ENCODE results near the gene PDE4D. TPM values are rescaled to one million over a fixed set of nuclear protein-coding genes. Genes with fewer than 3 reads are reported as not detected.

PDE4D gene
- total RNA-seq, 1 donor: 27.7 TPM

GRCh38 chr5:59840200-59840601, 53.3 kb downstream of the PDE4D start:
- no peak for DNase-seq (ENCODE audit: low read depth in 2 of 3, low spot score in 2 of 3)

DNA sequence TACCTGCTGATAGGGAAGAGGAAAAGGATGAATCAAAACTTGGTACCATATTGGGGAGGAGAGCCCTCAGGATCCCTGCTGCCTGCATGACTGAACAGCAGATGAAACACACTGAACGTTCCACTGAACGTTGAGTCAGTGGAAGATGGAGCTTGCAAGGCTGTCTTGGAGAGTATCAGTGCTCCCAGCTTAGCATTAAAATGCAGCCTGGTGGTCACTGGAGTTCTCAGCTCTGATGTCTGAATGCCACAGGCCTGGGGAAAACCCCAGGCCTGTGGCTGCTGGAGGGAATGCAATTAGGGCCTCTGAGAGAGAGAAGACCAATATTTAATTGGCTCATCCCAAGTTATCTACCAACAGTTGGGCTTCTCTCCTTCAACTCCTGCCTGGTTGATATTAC, 54.5 kb downstream of the PDE4D start:
- DNase-seq (ENCODE audit: low read depth in 2 of 3, low spot score in 2 of 3): no peak

GRCh38 chr5:59838067-59838466, 55.5 kb downstream of the PDE4D start:
- DNase-seq (ENCODE audit: low read depth in 2 of 3, low spot score in 2 of 3): no peak

GRCh38 chr5:59837071-59837470, 56.5 kb downstream of the PDE4D start:
- DNase-seq (ENCODE audit: low read depth in 2 of 3, low spot score in 2 of 3): no peak

DNA sequence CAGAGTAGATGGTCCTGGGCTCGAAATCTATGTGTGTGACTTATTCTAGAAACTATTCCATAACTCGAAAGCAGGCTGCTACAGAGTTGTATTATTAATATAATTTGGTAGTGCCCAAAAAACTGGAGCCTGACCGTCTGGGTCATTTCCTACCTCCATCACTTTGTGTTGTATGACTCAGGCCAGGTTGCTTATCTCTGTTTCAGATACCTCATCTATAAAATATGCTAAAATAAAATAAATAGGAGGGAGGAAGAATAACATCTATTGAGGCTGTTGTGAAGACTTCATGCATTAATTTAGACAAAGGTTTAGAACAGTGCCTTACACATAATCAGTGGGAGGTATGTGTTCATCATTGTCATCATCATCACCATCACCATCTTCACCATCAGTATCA, 57.7 kb downstream of the PDE4D start:
- no peak for DNase-seq (ENCODE audit: low read depth in 2 of 3, low spot score in 2 of 3)

DNA sequence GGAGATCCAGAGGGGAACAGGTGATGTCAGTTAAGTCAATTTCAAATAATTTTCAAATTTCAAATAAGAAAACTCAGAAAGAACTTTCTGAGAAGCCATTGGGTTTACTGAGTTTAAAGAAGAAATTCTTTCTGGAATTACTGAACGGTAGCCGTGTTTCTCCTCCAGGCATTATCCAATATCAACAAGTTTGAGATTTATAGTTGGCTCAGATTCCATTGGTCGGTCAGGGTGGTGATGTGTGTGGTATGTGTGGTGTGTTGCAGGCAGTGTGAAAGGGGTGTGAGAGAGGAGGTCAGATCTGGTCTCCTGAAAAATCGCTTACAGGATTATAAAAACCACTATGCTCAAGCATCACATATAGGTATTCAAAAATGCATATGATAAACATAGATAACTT, 60.1 kb downstream of the PDE4D start:
- no peak for DNase-seq (ENCODE audit: low read depth in 2 of 3, low spot score in 2 of 3)

GRCh38 chr5:59832577-59833301, 60.8 kb downstream of the PDE4D start:
- no peak for DNase-seq (ENCODE audit: low read depth in 2 of 3, low spot score in 2 of 3)

- no peak for DNase-seq (ENCODE audit: low read depth in 2 of 3, low spot score in 2 of 3)
Observed at GRCh38 chr5:59831326-59832010, 62.1 kb downstream of the PDE4D start.

DNA sequence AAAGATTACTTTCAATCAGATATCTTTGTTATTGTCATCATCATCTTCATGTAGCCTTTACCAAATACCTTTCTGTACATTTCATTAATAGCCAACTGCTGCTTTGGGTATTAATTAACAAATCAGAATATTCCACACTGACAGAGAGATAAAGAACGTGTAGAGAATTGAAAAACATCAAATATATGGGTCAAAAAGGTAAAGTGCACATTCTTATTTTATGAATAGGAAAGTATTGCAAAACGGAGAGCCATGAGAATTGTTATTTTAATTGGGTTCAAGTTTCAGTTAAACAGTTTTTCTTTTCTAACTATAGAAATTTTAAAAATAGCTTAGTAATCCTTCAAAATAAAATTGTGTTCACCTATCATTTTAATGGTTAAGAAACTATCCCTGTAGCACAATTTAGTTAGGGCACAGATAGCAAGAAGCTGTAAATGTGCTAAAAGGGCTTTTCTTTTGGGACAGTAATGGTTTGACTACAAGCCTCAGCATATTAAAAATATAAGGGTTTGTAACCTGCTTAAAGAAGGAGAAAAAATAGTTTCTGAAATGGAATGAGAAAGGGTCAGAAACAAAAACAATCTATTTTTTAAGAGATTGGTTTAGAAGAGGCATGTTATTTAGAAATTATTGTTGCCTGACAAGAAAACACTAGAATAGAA, 62.9 kb downstream of the PDE4D start:
- DNase-seq (ENCODE audit: low read depth in 2 of 3, low spot score in 2 of 3): no peak

DNA sequence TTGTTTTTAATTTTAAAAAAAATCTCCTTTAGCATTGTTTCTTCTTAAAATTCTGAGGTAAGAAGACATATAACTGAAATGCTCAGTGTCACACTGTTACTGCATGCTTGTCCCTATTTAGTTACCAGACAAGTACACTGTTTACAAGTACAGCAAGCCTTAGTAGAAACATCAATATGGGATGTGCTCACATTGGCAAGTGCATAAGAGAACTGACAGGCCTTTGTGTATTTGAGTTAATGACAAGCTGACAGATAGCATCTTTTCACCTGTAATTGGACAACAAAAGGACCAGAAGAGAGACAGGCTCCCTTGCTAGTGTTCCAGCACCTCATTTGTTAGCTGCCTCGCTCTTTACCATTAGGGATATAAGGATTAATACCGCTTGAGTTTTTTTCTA, 63.6 kb downstream of the PDE4D start:
- DNase-seq (ENCODE audit: low read depth in 2 of 3, low spot score in 2 of 3): no peak

GRCh38 chr5:59829386-59829785, 64.1 kb downstream of the PDE4D start:
- DNase-seq (ENCODE audit: low read depth in 2 of 3, low spot score in 2 of 3): no peak

DNA sequence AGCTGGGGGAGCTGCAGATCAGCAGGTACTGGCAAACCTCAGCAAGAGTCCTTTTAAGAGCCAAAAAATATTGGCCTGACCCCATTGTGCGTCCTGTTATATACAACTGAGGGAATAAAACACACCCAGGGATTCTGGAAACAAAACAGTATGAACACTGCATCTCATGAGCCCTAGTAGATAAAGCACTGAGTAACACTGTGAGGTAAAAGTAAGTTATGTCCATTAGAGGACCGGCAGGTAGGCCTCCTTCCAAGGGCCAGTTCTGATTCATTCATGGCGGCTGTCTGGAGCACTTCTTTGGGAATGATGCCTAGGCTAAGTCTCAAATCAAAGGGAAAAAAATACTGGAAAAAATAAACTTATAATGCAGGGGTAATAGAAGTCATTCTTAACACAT, 64.9 kb downstream of the PDE4D start:
- no peak for DNase-seq (ENCODE audit: low read depth in 2 of 3, low spot score in 2 of 3)

- DNase-seq (ENCODE audit: low read depth in 2 of 3, low spot score in 2 of 3): no peak
Observed at GRCh38 chr5:59826996-59827395, 66.5 kb downstream of the PDE4D start.

- DNase-seq (ENCODE audit: low read depth in 2 of 3, low spot score in 2 of 3): no peak
Observed at GRCh38 chr5:59823420-59823819, 70.1 kb downstream of the PDE4D start.

DNA sequence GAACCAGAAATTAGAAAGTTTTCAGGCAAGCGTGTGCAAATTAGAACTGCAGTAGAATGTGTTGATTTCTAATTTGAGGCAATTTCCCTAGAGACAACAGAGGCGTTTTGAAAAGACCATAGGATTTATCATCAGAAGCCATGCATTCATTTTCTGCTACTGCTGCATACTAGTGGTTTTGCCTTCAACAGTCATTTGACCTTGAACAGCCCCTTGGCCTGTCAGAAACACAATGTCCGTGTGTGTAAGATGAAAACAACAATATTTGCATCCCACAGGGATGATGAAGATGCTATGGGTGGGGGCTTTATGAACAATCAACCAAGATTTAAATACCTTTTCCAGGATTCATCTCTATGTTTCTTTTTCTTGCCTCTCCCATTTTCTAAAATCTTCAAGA, 73.7 kb downstream of the PDE4D start:
- no peak for DNase-seq (ENCODE audit: low read depth in 2 of 3, low spot score in 2 of 3)

DNA sequence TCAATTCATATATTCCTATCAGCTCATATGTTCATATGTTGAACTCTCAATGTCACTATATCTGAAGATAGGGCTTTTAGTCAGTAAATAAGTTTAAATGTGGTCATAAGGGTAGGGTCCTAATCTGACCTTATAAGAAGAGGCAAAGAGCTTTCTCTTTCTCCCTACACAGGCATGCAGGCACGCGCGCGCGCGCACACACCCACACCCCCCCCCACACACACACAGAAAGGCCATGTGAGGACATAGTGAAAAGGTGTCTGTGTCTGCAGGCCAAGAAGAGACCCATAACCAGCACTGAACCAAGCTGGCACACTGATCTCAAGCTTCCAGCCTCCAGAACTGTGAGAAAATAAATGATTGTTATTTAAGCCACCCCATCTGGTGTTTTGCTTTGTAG, 76.0 kb downstream of the PDE4D start:
- DNase-seq (ENCODE audit: low read depth in 2 of 3, low spot score in 2 of 3): no peak

DNA sequence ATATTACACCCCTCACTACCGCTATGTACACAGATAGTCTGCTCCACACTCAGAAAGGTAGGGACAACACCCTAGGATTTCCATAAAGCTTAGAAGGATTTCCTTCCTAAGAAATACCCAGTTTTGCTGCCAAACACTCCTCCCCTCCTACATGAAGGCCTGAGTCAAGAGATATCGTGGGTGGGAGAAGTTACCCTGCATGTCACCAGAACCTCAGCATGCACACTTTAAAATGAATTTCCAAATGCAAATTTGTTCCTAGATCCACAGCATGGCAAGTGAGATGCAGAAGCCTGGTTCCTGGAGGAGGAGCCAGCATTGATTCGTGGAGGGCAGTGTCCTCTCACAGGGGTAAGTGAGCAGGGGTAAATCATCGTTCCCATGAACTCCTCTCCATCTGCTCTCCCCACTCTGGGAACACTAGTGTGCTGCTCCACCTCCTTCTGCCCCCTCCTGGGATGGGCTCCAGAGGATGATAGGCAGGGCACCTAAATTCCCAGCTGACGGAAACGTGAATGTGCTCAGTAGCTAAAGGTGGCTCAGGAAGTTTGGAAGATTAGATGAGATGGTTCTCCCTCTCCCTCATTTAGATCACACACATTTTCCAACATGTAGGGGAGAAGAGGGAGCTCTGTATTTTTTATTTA, 76.7 kb downstream of the PDE4D start:
- DNase-seq (ENCODE audit: low read depth in 2 of 3, low spot score in 2 of 3): no peak

GRCh38 chr5:59814537-59814872, 79.0 kb downstream of the PDE4D start:
- no peak for DNase-seq (ENCODE audit: low read depth in 2 of 3, low spot score in 2 of 3)

DNA sequence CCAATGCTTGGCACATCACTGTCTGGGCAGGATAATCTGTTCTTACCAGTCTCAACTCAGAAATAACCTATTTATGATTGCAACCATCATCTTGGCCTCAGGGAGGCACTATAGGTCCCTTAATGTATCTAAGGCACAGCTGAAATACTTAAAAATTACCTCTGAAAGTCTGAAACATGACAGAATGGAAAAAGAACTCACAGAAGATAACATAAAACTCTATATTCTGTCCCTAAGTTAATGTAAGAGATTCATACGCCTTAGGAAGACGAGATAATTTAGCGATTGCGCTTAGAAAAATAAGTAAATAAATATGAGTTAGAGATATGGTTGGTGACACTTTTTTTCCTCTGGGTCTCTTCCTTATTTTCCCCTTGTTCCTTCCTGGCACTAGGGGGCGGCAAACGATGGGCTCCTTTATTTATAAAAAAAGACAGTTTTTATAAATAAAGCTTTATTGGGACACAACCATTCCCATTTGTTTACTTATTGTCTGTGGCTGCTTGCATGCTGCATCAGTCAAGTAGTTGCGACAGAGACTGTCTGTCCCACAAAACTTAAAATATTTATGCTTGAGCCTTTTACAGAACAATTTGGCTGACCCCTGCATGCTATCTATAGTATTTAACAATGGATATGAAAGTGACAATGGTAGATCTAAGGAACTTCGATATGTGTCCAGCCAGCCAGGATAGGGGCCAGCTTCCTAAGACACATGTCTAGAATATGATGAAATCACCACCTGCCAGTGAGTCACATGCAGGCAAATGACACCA, 79.6 kb downstream of the PDE4D start:
- DNase-seq (ENCODE audit: low read depth in 2 of 3, low spot score in 2 of 3): peak in 2 of 3 donors; percentile 76 to 87

DNA sequence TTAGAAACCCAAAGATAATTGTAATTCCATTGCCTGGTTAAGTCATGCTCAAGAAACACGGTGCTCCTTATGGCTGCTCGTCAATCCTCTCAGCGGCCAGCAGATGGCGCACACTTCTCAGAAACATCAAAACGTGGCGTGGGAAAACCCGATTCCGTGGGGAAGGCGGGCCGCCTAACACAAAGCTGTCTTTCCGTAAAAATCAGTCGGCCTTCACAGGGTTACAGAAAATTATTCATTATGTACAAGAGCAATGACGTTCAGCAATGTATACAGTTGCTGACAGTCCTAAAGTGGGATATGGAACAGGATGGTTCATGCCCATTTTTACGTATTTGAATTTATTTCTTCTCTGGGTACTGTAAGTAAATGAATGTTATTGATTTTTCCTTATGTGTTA, 83.5 kb downstream of the PDE4D start:
- DNase-seq (ENCODE audit: low read depth in 2 of 3, low spot score in 2 of 3): peak; percentile 33 to 75 (median 64)

GRCh38 chr5:59807806-59808205, 85.7 kb downstream of the PDE4D start:
- no peak for DNase-seq (ENCODE audit: low read depth in 2 of 3, low spot score in 2 of 3)
